HepG2 (cell line): ENCODE data around the gene SQSTM1. TPM values are rescaled to one million over a fixed set of nuclear protein-coding genes. Genes with fewer than 3 reads are reported as not detected.

ENCODE experiments used
- ATF5 ChIP-seq: sonication (generic); formaldehyde crosslinking; IDR thresholded peaks from 2 replicates; pipeline ENCODE4 v1.4.0; 2020; ENCODE audit warnings: mild to moderate bottlenecking, low read depth, missing genetic modification reagents
- DMTF1 ChIP-seq: sonication (generic); formaldehyde crosslinking; IDR thresholded peaks from 2 replicates; pipeline ENCODE4 v1.4.0; 2020; ENCODE audit warnings: mild to moderate bottlenecking, missing genetic modification reagents
- FLYWCH1 ChIP-seq: sonication (generic); formaldehyde crosslinking; IDR thresholded peaks from 2 replicates; pipeline ENCODE4 v1.8.1; 2023; ENCODE audit warnings: mild to moderate bottlenecking, missing genetic modification reagents
- GFI1 ChIP-seq: sonication (generic); formaldehyde crosslinking; IDR thresholded peaks from 2 replicates; pipeline ENCODE4 v1.5.0; 2020; ENCODE audit warnings: missing genetic modification reagents, mild to moderate bottlenecking, borderline replicate concordance
- HDAC6 ChIP-seq: fragments of 200-600 bp; sonication (generic); IDR thresholded peaks from 2 replicates; pipeline ENCODE4 v1.7.0; 2017; ENCODE audit warnings: mild to moderate bottlenecking, antibody characterized with exemption, low read length, low read depth
- NFE2L2 ChIP-seq: fragments of 150-350 bp; IDR thresholded peaks from 2 replicates; pipeline ENCODE4 v1.6.1; 2014; ENCODE audit warnings: low read length
- NFKBIZ ChIP-seq: IDR thresholded peaks from 2 replicates; pipeline ENCODE4 v1.6.1; 2018; ENCODE audit warnings: missing genetic modification reagents, missing compliant biosample characterization
- NKX3-1 ChIP-seq: sonication (generic); formaldehyde crosslinking; IDR thresholded peaks from 2 replicates; pipeline ENCODE4 v1.5.0; 2020; ENCODE audit warnings: missing genetic modification reagents
- PTBP1 ChIP-seq: fragments of 200-400 bp; formaldehyde crosslinking; IDR thresholded peaks from 2 replicates; pipeline ENCODE4 v1.6.1; 2018; ENCODE audit warnings: low read length, low read depth; ENCODE audit not compliant: poor library complexity, severe bottlenecking
- SKI ChIP-seq: fragments of 450-650 bp; IDR thresholded peaks from one replicate; pipeline ENCODE4 v1.6.1; 2018; ENCODE audit warnings: mild to moderate bottlenecking; ENCODE audit not compliant: partially characterized antibody
- SP2 ChIP-seq: sonication (generic); formaldehyde crosslinking; IDR thresholded peaks from 2 replicates; pipeline ENCODE4 v1.5.1; 2020; ENCODE audit warnings: mild to moderate bottlenecking, missing genetic modification reagents
- STAG1 ChIP-seq: sonication (generic); formaldehyde crosslinking; IDR thresholded peaks from 2 replicates; pipeline ENCODE4 v1.4.0; 2020; ENCODE audit warnings: missing genetic modification reagents
- TCF7L2 ChIP-seq: IDR thresholded peaks from 2 replicates; pipeline ENCODE4 v1.6.1; 2011; ENCODE audit warnings: mild to moderate bottlenecking, low read depth, low read length, moderate library complexity
- YEATS4 ChIP-seq: sonication (generic); formaldehyde crosslinking; IDR thresholded peaks from 2 replicates; pipeline ENCODE4 v1.4.0; 2020; ENCODE audit warnings: missing genetic modification reagents, borderline replicate concordance
- ZBTB7B ChIP-seq: sonication (generic); formaldehyde crosslinking; IDR thresholded peaks from 2 replicates; pipeline ENCODE4 v1.4.0; 2020; ENCODE audit warnings: missing genetic modification reagents
- ZNF256 ChIP-seq: sonication (generic); formaldehyde crosslinking; conservative IDR thresholded peaks from 2 replicates; pipeline ENCODE4 v1.4.0; 2020; ENCODE audit warnings: missing genetic modification reagents
- ZNF354B ChIP-seq: sonication (generic); formaldehyde crosslinking; IDR thresholded peaks from 2 replicates; pipeline ENCODE4 v1.8.0; 2022; ENCODE audit warnings: mild to moderate bottlenecking, missing genetic modification reagents
- ZNF383 ChIP-seq: sonication (generic); formaldehyde crosslinking; IDR thresholded peaks from 2 replicates; pipeline ENCODE4 v1.4.0; 2020; ENCODE audit warnings: missing genetic modification reagents, mild to moderate bottlenecking, borderline replicate concordance
- ZNF484 ChIP-seq: sonication (generic); formaldehyde crosslinking; IDR thresholded peaks from 2 replicates; pipeline ENCODE4 v1.5.1; 2020; ENCODE audit warnings: mild to moderate bottlenecking, low read depth, missing genetic modification reagents, borderline replicate concordance
- ZNF839 ChIP-seq: sonication (generic); formaldehyde crosslinking; IDR thresholded peaks from 2 replicates; pipeline ENCODE4 v1.4.0; 2020; ENCODE audit warnings: missing genetic modification reagents, mild to moderate bottlenecking, borderline replicate concordance
- ZNF841 ChIP-seq: sonication (generic); formaldehyde crosslinking; IDR thresholded peaks from 2 replicates; pipeline ENCODE4 v1.8.1; 2023; ENCODE audit warnings: missing genetic modification reagents, borderline replicate concordance
- polyA plus RNA-seq, 8 experiments: library from polyadenylated mRNA; depleted of rRNA in 3 of 8; stranded (reverse) in 7 of 8; unstranded in 1 of 8; fragments of >200 nt; fragmentation: Illumina TruSeq in 4 of 8; extraction: Trizol in 4 of 8; gene quantifications; 2 replicates each; pipeline versions ENCODE4 v1.2.1 to v1.2.3, GENCODE V29; 2011 to 2016; ENCODE audit warnings: low read depth in 4 of 8, missing spikeins in 1 of 8, mixed read lengths in 1 of 8; ENCODE audit not compliant: insufficient read depth in 1 of 8
- total RNA-seq, 5 experiments: library from RNA; depleted of rRNA; stranded (reverse); fragments of >200 nt; fragmentation: Illumina TruSeq; extraction: Trizol; gene quantifications; 2 replicates each; pipeline ENCODE4 v1.2.3, GENCODE V29; 2016; ENCODE audit warnings: low read depth in 1 of 5
- TF ChIP-seq, protein P1 (sequence below): sonication (generic); formaldehyde crosslinking; IDR thresholded peaks from 2 replicates; pipeline ENCODE4 v1.5.0; 2020; ENCODE audit warnings: mild to moderate bottlenecking, missing genetic modification reagents, borderline replicate concordance

SQSTM1 gene
- total and polyA plus RNA-seq, 2 of the 13 experiments (the other 11 are each of a cell fraction or from before 2014, with no cell fraction given): 90.9 to 160 TPM

DNA sequence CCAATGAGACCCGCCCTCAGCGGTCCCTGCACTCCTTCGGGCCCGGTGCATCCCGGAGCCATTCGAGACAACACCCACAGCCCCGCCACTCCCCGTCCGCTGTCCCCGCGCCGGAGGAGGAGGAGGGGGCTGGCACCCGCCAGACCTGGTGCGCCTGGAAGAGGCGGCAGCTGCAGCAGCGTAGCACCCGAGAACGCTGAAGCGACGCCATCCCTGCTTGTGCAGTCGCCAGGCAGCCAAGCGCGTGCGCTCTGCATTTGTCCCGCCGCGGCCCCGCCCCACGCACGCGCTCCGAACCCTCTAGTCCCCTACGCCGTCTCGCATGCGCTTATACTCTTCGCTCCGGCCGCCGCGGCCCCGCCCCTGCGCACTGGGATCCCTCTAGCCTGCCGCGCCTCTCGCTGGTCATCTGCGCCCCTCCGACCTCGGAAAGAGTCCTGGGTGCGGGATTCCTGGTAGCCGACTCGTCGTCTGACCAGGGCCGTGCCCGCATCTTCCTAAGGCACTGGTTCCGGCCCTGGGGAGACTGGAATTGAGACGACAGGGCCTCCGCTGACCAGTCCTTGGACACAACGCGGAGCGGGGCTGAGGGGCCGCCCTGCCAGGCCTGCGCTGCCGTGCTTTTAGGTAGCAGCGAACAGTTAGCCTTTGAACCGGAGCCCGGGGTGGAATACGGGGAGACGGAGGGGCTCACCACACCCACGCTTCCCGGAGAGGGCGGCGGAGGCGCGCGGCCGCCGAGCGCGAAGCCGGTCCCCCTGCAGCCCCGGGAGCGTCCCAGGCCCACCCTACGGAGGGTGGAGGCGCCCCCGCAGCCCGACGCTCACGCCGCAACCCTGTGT, 38.1 kb downstream of the SQSTM1 start, which contains the start of gene MRNIP (continued):
- peak; percentile 77 for TF ChIP-seq ZNF839 (CRISPR knock-in tag)
- TF ChIP-seq ZNF354B: peak; percentile 83
- TF ChIP-seq, protein P1, sequence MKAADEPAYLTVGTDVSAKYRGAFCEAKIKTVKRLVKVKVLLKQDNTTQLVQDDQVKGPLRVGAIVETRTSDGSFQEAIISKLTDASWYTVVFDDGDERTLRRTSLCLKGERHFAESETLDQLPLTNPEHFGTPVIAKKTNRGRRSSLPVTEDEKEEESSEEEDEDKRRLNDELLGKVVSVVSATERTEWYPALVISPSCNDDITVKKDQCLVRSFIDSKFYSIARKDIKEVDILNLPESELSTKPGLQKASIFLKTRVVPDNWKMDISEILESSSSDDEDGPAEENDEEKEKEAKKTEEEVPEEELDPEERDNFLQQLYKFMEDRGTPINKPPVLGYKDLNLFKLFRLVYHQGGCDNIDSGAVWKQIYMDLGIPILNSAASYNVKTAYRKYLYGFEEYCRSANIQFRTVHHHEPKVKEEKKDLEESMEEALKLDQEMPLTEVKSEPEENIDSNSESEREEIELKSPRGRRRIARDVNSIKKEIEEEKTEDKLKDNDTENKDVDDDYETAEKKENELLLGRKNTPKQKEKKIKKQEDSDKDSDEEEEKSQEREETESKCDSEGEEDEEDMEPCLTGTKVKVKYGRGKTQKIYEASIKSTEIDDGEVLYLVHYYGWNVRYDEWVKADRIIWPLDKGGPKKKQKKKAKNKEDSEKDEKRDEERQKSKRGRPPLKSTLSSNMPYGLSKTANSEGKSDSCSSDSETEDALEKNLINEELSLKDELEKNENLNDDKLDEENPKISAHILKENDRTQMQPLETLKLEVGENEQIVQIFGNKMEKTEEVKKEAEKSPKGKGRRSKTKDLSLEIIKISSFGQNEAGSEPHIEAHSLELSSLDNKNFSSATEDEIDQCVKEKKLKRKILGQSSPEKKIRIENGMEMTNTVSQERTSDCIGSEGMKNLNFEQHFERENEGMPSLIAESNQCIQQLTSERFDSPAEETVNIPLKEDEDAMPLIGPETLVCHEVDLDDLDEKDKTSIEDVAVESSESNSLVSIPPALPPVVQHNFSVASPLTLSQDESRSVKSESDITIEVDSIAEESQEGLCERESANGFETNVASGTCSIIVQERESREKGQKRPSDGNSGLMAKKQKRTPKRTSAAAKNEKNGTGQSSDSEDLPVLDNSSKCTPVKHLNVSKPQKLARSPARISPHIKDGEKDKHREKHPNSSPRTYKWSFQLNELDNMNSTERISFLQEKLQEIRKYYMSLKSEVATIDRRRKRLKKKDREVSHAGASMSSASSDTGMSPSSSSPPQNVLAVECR (CRISPR knock-in tag): peak; percentile 97
- TF ChIP-seq HDAC6: no peak
- TF ChIP-seq ZNF383 (CRISPR knock-in tag): no peak; the same call in 1 of the 2 replicates
- TF ChIP-seq YEATS4: peak; percentile 89
- TF ChIP-seq PTBP1: peak; percentile 57
- no peak for TF ChIP-seq ZNF841 (CRISPR knock-in tag)
- peak; percentile 71; the same call in 1 of the 2 replicates for TF ChIP-seq NKX3-1 (CRISPR knock-in tag)
- TF ChIP-seq NFKBIZ: no peak; the same call in 1 of the 2 replicates
- peak; percentile 21 for TF ChIP-seq SKI
- peak; percentile 49; the same call in 1 of the 2 replicates for TF ChIP-seq GFI1
- TF ChIP-seq ZBTB7B (CRISPR knock-in tag): no peak
- no peak for TF ChIP-seq DMTF1
- no peak for TF ChIP-seq TCF7L2
- no peak; the same call in 1 of the 2 replicates for TF ChIP-seq FLYWCH1 (CRISPR knock-in tag)
- TF ChIP-seq SP2: 0 out of 2 replicates have a peak, but pooled peaks have one; percentile 14
- TF ChIP-seq NFE2L2: no peak
- TF ChIP-seq STAG1 (CRISPR knock-in tag): no peak
- TF ChIP-seq ATF5 (CRISPR knock-in tag): peak; percentile 78; the same call in 1 of the 2 replicates
- no peak for TF ChIP-seq ZNF256
- no peak; the same call in 1 of the 2 replicates for TF ChIP-seq ZNF484 (CRISPR knock-in tag)
